Activated naive CD4-positive, alpha-beta T cell treated with anti-CD3 and anti-CD28 coated beads, Interleukin-2, amount 50 U/mL, for 72 hours (primary cell): ENCODE data around the gene BBOX1. TPM values are rescaled to one million over a fixed set of nuclear protein-coding genes. Genes with fewer than 3 reads are reported as not detected.
"Not testable (repeated sequence)": the region's sequence is repeated elsewhere in the genome, so short reads cannot be mapped to it uniquely, and the experiment has no call there.

ENCODE experiments used
- ATAC-seq, 2 donors: fragments of 150-1000 bp; cut with Tn5 transposase; 2 replicates each; pipeline ENCODE4 v1.10.0; 2021; ENCODE audit warnings: mild to moderate bottlenecking in 2 of 2, moderate library complexity in 2 of 2
- DNase-seq, 2 donors: peaks; one replicate each; pipeline ENCODE4 v3.0.0; 2021 to 2022; ENCODE audit warnings: low spot score in 2 of 2
- H3K27ac Mint-ChIP-seq, 2 donors: one replicate each; pipeline ENCODE4 v1.8.0; 2022; ENCODE audit warnings: mild to moderate bottlenecking in 2 of 2, mixed read lengths in 2 of 2
- H3K36me3 Mint-ChIP-seq, 2 donors: one replicate each; pipeline ENCODE4 v1.8.0; 2022; ENCODE audit warnings: mixed read lengths in 2 of 2
- H3K9me3 Mint-ChIP-seq, 2 donors: one replicate each; pipeline ENCODE4 v1.8.0; 2022; ENCODE audit warnings: mixed read lengths in 2 of 2
- total RNA-seq, 2 donors: library from RNA; stranded (reverse); gene quantifications; one replicate each; pipeline ENCODE4 v1.2.3, GENCODE V29; 2022

BBOX1 gene
- total RNA-seq, 2 donors from 2014 or later, result not detected

GRCh38 chr11:27175562-27175961 is 134.9 kb downstream of the BBOX1 start:
- ATAC-seq, H3K27ac Mint-ChIP-seq, DNase-seq, H3K36me3 Mint-ChIP-seq, H3K9me3 Mint-ChIP-seq: not testable (repeated sequence)

Other genes with a start within 250 kb of the BBOX1 start
- not detected for gene FIBIN, start 46.7 kb upstream of the BBOX1 start, total RNA-seq